HG03342 (cell line): ENCODE measurements around the gene RNF207.

Source experiments
- ATAC-seq: cut with Tn5 transposase; IDR thresholded peaks from one replicate; pipeline ENCODE4 v1.9.1; 2021; ENCODE audit warnings: mild to moderate bottlenecking, moderate library complexity; ENCODE audit not compliant: unreplicated experiment

Gene RNF207

GRCh38 chr1:6248161-6248776 is 42.4 kb downstream of the RNF207 start:
- no peak for ATAC-seq

GRCh38 chr1:6248932-6249738 is 43.2 kb downstream of the RNF207 start:
- ATAC-seq, result no peak

GRCh38 chr1:6249739-6250689 is 44.1 kb downstream of the RNF207 start:
- no peak for ATAC-seq

- ATAC-seq, result no peak
Observed at GRCh38 chr1:6251233-6251632, 45.3 kb downstream of the RNF207 start.

- ATAC-seq, result no peak
Observed at GRCh38 chr1:6251681-6252373, 45.9 kb downstream of the RNF207 start.

GRCh38 chr1:6252374-6252710 is 46.4 kb downstream of the RNF207 start:
- no peak for ATAC-seq

- no peak for ATAC-seq
Observed at GRCh38 chr1:6253380-6253779, 47.5 kb downstream of the RNF207 start.

- ATAC-seq, result no peak
Observed at GRCh38 chr1:6254691-6255090, 48.8 kb downstream of the RNF207 start.

- ATAC-seq, result no peak
Observed at GRCh38 chr1:6256645-6257044, 50.7 kb downstream of the RNF207 start.

- no peak for ATAC-seq
Observed at GRCh38 chr1:6257541-6258069, 51.7 kb downstream of the RNF207 start.

GRCh38 chr1:6258675-6259074 is 52.8 kb downstream of the RNF207 start:
- no peak for ATAC-seq

- ATAC-seq, result peak; percentile 57
Observed at GRCh38 chr1:6259491-6260362, 53.8 kb downstream of the RNF207 start.

- no peak for ATAC-seq
Observed at GRCh38 chr1:6260433-6260934, 54.6 kb downstream of the RNF207 start.

- ATAC-seq, result no peak
Observed at GRCh38 chr1:6260961-6261614, 55.2 kb downstream of the RNF207 start, which contains the start of gene GPR153. Gene GPR153, minus strand, starts transcription at chr1:6261098. Its CDS starts 6,193 bp downstream, at chr1:6254905.

GRCh38 chr1:6261615-6261995 is 55.7 kb downstream of the RNF207 start:
- ATAC-seq, result no peak

GRCh38 chr1:6262555-6263420 is 56.9 kb downstream of the RNF207 start:
- ATAC-seq, result no peak

GRCh38 chr1:6263716-6264115 is 57.8 kb downstream of the RNF207 start:
- ATAC-seq, result no peak

GRCh38 chr1:6265151-6265550 is 59.2 kb downstream of the RNF207 start:
- no peak for ATAC-seq
